Measurements from ENCODE around the gene ERRFI1. TPM values are rescaled to one million over a fixed set of nuclear protein-coding genes. Genes with fewer than 3 reads are reported as not detected.

Gene ERRFI1
- total RNA-seq, 1 donor from 2014 or later = 3.1 TPM

DNA sequence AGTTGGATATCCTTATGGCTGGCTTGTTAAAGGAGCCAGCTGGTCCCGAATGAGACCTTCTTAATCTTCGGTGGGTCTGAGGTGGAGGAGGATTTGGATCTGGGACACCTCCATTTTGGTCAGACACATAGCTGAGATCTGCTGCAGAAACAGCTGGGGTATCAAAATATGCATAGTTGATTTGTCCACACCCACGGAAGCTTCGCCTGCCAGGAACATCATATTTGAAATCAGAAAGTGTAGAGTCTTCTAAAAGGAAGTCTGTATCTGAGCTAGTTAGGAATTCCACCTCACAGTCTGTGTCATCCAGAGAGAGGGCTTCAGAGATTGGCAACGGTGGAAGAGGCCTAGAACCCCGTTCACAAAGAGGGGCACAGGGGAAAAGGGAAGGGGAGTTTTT lies 12.3 kb downstream of the ERRFI1 start:
- Mint-ChIP-seq H3K27me3 (ENCODE audit: low read depth) (peaks cover 8% of the 10 kb centered on the region), H3K9me3 (no peaks in the 10 kb centered on the region), H3K4me3 (ENCODE audit: low read depth) (no peak overlapping the region), H3K36me3 (ENCODE audit: low read depth) (no peaks in the 10 kb centered on the region), H3K27ac (no peak overlapping the region), H3K4me1 (ENCODE audit: low read depth) (peaks cover 3% of the 10 kb centered on the region)
- no peak for DNase-seq (ENCODE audit: low spot score)
- intact Hi-C loops (cut with micrococcal nuclease) = no loop called here

DNA sequence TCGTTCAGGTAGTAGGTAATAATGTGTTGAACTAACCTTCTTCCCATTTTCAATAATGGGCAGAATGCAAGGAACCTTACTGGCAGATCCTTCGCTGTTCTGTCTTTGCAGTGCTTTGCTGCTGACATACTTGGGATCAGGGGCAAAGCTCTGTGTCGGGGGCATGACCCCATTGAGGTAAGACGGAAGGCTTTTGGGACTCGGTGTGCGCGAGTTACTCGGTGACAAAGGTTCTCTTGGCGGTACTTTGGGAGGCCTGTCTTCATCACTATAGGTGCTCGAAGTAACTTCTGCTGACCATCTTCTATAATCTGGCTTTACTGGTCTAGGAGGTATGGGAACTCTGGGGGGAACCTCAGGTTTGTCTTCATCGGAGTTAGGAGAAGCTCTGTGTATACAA lies 12.7 kb downstream of the ERRFI1 start:
- intact Hi-C loops (cut with micrococcal nuclease) = no loop called here
- H3K36me3 Mint-ChIP-seq (ENCODE audit: low read depth) = no peaks in the 10 kb centered on the region

DNA sequence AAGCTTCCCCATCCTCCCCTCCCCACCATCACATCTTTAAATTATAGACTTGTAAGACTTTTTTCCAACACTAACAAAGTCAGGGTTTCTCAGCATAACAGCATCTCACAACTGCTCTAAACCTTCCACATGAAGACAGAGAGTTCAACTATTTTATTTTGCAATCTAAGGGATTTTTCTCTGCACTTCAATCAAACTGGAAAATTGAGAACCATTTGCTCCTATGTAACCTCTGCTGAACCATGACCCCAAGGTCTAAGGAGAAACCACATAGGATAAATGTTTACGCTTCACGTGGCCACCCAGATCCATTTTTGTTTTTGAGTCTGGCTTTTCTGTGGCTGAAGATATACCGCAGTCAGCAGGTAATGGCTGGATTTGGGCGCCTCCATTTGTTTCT lies 13.2 kb downstream of the ERRFI1 start:
- intact Hi-C loops (cut with micrococcal nuclease) = no loop called here

More for the DNA sequence above, 12.7 kb downstream of the ERRFI1 start:
- H3K27ac Mint-ChIP-seq = no peak overlapping the region
- H3K4me3 Mint-ChIP-seq (ENCODE audit: low read depth) = no peak overlapping the region
- DNase-seq (ENCODE audit: low spot score) = no peak
- H3K4me1 Mint-ChIP-seq (ENCODE audit: low read depth) = peaks cover 3% of the 10 kb centered on the region
- H3K27me3 Mint-ChIP-seq (ENCODE audit: low read depth) = peaks cover 7% of the 10 kb centered on the region
- H3K9me3 Mint-ChIP-seq = no peaks in the 10 kb centered on the region

DNA sequence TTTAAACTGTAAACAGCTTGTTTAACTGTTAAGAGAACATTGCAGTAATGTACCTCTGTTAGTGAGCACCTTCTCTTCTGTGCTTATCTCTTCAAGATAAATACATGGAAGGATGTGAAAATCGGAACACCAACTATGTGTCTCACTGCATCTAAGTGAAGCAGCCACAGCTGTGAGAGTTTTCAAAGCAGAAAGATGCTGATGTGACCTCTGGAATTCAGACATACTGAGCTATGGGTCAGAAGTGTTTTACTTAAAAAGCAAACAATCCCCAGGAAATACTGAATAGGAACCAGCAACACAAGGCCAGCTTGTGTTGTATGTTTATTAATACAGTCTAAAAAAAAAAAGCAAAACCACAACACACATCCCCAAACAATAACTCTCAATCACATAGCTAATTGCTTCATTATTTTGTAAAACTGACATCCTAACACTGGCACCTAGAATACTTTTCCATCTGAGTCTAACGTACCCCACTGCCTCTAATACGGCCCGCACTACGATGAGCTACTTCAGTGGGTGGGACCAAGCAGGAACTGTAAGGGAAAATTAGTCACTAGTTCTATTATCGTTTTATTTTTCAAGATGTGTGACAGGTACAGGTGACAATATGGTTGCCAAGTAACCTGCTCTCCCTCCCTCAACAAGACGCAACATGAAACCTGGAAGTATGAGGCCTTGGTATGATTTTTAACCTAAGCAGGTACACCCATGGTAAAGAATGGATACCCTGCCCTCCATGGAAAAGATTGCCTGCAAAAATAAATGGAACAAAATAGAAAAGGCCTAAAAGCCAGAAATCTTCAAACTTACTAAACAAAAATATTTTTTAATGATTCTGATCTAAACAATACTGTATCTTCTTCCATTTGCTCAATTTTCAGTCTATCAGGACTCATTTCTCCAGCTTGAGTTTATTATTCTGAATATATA lies 13.9 kb downstream of the ERRFI1 start:
- Mint-ChIP-seq H3K27me3 (ENCODE audit: low read depth) (peaks cover 5% of the 10 kb centered on the region), H3K4me3 (ENCODE audit: low read depth) (no peak overlapping the region), H3K9me3 (no peaks in the 10 kb centered on the region), H3K27ac (no peak overlapping the region), H3K36me3 (ENCODE audit: low read depth) (no peaks in the 10 kb centered on the region), H3K4me1 (ENCODE audit: low read depth) (peaks cover 1% of the 10 kb centered on the region)
- intact Hi-C loops (cut with micrococcal nuclease) = no loop called here
- DNase-seq (ENCODE audit: low spot score) = no peak

More for the DNA sequence above, 13.2 kb downstream of the ERRFI1 start:
- H3K36me3 Mint-ChIP-seq (ENCODE audit: low read depth) = no peaks in the 10 kb centered on the region
- H3K27me3 Mint-ChIP-seq (ENCODE audit: low read depth) = peaks cover 6% of the 10 kb centered on the region
- no peaks in the 10 kb centered on the region for H3K9me3 Mint-ChIP-seq
- H3K27ac Mint-ChIP-seq = no peak overlapping the region
- H3K4me3 Mint-ChIP-seq (ENCODE audit: low read depth) = no peak overlapping the region
- H3K4me1 Mint-ChIP-seq (ENCODE audit: low read depth) = peaks cover 2% of the 10 kb centered on the region
- DNase-seq (ENCODE audit: low spot score) = no peak

DNA sequence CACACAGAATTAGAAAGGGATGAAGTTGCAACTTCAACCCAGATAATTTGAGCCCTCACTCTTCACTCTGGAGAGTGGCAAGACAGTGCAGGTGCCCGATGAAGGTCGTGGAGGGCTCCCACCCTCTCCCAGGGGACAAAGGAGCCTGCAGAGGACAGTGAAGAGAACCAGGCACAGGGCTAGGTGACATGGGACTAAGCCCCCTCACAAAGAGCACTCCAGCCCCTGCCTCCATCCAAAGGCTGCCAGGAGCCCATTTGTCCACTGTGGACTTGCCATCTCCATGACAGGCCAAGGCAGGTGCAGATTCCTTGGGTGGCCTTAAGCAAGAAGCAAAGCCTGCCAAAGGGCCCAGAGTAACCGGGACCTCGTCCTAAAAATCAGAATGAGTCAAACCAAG lies 15.1 kb downstream of the ERRFI1 start:
- DNase-seq (ENCODE audit: low spot score) = no peak
- intact Hi-C loops (cut with micrococcal nuclease) = no loop called here
- H3K36me3 Mint-ChIP-seq (ENCODE audit: low read depth) = no peaks in the 10 kb centered on the region
- H3K27me3 Mint-ChIP-seq (ENCODE audit: low read depth) = no peaks in the 10 kb centered on the region
- no peak overlapping the region for H3K4me3 Mint-ChIP-seq (ENCODE audit: low read depth)
- no peaks in the 10 kb centered on the region for H3K9me3 Mint-ChIP-seq
- H3K4me1 Mint-ChIP-seq (ENCODE audit: low read depth) = peaks cover 1% of the 10 kb centered on the region
- no peak overlapping the region for H3K27ac Mint-ChIP-seq

DNA sequence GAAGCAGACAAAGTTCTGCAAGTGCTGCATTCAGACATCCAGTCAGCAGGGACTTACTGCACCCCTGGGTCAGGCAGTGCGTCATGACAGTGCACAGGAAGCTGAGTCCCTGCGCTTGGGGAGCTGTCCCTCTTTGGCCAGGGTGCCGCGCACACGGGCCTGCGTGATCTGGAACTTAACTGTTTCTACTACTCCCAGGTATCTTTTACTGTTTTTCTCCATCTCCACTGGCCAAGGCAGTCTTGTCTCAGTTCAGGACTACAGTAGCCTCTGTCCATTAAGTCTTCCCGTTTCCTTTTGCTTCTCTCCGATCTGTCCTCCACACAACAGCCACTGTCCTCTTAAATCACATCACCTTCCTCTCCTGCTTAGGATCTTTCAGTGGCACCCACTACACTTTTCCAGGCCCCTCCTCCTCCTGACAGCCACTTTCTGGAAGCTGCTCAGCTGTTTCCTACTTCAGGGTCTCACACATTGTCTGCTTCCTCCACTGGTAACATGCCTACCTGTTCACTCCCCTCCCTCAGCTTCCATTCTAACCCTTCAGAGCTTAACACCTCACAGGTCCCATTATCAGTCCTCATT lies 15.9 kb downstream of the ERRFI1 start:
- no peaks in the 10 kb centered on the region for H3K36me3 Mint-ChIP-seq (ENCODE audit: low read depth)
- no peaks in the 10 kb centered on the region for H3K27me3 Mint-ChIP-seq (ENCODE audit: low read depth)
- no peak overlapping the region for H3K27ac Mint-ChIP-seq
- H3K4me1 Mint-ChIP-seq (ENCODE audit: low read depth) = peaks cover 1% of the 10 kb centered on the region
- DNase-seq (ENCODE audit: low spot score) = no peak
- intact Hi-C loops (cut with micrococcal nuclease) = no loop called here
- no peak overlapping the region for H3K4me3 Mint-ChIP-seq (ENCODE audit: low read depth)
- H3K9me3 Mint-ChIP-seq = no peaks in the 10 kb centered on the region

DNA sequence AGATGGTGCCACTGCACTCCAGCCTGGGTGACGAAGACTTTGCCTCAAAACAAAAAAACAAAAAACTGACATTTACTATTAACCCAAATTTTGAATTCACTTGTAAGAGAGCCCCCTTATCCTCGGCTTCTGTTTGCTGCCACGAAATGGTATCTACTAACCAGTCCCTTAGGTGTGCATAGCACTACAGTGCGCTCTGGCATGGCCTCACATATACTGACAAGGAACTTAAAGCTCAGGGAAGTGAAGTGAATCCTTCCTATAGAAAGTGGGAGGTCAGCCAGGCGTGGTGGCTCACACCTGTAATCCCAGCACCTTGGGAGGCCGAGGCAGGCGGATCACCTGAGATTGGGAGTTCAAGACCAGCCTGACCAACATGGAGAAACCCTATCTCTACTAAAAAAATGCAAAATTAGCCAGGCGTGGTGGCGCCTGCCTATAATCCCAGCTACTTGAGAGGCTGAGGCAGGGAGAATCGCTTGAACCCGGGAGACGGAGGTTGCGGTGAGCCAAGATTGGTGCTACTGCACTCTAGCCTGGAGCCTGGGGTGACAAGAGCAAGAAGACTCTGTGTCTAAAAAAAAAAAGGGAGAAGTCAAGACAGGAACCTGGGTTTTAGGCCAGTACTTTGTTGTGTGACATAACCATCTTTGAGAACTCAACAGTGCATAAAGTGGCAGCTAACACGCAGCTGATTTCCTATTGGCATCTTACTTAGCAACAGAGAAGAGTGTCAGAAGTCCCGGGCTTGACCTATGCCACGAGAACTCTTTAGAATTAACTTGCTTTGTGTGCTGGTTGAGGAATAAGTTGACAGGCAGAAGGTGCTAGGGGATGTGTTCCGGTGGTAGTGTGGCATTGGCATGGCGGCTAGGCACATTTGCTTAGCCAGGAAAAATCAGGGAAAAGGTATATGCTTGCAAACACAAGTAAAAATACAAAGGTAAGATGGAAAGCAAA lies 16.8 kb downstream of the ERRFI1 start:
- H3K4me1 Mint-ChIP-seq (ENCODE audit: low read depth) = no peaks in the 10 kb centered on the region
- no peaks in the 10 kb centered on the region for H3K9me3 Mint-ChIP-seq
- no peaks in the 10 kb centered on the region for H3K36me3 Mint-ChIP-seq (ENCODE audit: low read depth)
- intact Hi-C loops (cut with micrococcal nuclease) = no loop called here
- H3K27ac Mint-ChIP-seq = no peak overlapping the region
- DNase-seq (ENCODE audit: low spot score) = no peak
- no peaks in the 10 kb centered on the region for H3K27me3 Mint-ChIP-seq (ENCODE audit: low read depth)
- no peak overlapping the region for H3K4me3 Mint-ChIP-seq (ENCODE audit: low read depth)

DNA sequence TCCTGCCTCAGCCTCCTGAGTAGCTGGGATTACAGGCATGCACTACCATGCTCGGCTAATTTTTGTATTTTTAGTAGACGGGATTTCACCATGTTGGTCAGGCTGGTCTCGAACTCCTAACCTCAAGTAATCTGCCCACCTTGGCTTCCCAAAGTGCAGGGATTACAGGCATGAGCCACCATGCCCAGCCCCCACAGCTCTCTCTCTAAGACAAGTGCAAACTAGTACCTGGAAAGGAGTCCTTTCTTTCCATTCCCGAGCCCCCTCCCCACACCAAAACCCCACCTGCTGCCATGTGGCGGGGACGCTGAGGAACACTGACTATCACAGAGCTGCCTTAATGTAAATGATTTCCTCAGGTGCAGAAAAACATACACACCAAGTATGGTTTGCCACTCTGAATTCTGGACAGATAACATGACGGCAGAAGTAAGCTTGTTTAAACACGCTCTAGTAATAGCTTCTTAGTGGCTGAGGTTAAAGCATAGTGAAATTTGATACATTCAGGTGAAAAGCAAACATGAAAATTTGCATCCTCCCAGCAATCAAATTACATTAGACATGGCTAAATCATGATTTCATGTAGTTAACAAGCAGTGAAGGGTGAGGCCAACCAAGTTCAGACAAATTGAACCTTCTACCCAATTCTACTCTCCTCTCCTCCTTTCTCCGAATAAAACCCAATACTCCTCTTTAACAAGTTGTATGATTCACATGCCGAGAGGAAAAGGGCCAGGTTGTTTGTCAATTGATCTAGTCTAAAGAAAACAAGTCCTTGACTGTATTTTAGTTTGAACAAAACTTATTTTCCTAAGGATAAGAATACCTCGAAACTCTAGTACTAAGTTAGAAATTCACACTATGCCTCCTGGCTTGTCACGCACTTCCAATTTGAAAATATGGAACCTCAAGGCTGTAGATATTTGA lies 19.8 kb downstream of the ERRFI1 start:
- no peaks in the 10 kb centered on the region for H3K9me3 Mint-ChIP-seq
- no peak overlapping the region for H3K27ac Mint-ChIP-seq
- no peak overlapping the region for H3K4me3 Mint-ChIP-seq (ENCODE audit: low read depth)
- peaks cover 5% of the 10 kb centered on the region for H3K36me3 Mint-ChIP-seq (ENCODE audit: low read depth)
- H3K27me3 Mint-ChIP-seq (ENCODE audit: low read depth) = no peaks in the 10 kb centered on the region
- H3K4me1 Mint-ChIP-seq (ENCODE audit: low read depth) = no peaks in the 10 kb centered on the region
- no peak for DNase-seq (ENCODE audit: low spot score)
- intact Hi-C loops (cut with micrococcal nuclease) = no loop called here

DNA sequence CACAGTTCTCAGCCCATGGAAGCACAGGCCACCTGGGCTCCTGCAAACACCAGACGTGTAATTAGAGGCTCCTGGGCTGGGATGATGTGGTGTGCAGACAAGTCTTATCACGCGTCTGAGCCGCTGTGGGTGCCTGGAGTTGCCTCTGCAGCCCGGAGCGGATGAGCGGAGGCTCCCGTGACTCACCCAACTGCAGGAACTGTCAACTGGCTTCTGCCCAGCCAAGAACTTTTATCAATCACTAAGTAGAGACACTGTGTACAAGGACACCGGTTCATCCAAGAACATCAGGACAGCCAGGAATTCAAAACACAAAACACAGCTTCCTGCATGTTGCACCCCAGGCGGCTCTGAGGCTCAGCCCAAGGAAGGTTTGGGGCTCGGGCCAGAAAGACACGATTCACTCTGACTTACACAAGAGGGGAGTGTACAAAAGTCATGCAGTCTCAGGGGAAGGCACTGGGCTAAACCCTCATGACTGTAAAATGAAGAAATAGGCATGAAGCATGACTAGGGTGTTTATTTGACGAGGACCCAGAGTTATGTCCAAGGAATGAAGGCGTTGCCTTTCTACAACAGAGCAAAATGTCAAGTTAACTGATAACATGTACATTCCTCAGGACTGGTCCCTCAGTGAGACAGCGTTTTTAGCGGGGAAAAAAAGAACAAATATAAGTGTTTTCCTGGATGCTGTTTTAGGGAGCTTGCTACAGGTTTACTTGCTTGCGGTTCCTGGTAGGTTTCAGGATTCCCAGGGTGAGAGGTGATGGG lies 21.1 kb downstream of the ERRFI1 start:
- no peaks in the 10 kb centered on the region for H3K9me3 Mint-ChIP-seq
- no peak for DNase-seq (ENCODE audit: low spot score)
- intact Hi-C loops (cut with micrococcal nuclease) = no loop called here
- H3K4me1 Mint-ChIP-seq (ENCODE audit: low read depth) = no peaks in the 10 kb centered on the region
- no peak overlapping the region for H3K4me3 Mint-ChIP-seq (ENCODE audit: low read depth)
- H3K27me3 Mint-ChIP-seq (ENCODE audit: low read depth) = no peaks in the 10 kb centered on the region
- peak overlapping the region; percentile 38 for H3K27ac Mint-ChIP-seq
- peaks cover 5% of the 10 kb centered on the region for H3K36me3 Mint-ChIP-seq (ENCODE audit: low read depth)

DNA sequence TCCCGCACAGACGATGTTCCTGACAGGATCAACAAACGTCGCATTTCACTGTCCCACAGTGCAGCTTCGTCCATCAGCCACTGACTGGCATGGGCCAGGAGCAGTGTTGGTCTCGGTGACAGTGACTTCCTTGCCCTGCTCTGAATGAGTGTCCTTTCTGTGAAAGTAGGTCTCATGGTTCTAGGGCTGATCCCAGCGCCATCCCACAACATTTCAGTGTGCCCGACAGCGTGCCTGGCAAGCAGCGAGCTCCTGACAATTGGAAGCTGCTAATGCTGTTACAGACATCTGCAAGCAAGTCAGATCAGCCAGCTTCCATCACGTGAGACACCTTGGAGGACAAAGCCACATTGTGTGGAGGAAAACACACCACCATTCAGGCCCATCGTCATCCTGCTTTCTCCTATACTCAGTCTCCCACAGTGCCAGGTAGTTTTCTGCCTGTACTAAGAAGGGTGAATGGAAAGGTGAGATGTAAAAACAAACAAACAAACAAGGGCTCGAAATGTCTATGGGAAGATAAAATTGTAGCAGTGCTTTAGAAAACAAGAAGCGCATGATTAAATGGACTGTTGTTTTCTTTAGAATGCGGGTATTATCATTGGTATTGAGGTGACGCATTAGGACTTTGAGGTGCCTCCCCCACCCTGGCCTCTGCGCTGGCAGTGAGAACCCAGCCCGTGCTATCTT lies 21.9 kb downstream of the ERRFI1 start:
- no peak overlapping the region for H3K4me3 Mint-ChIP-seq (ENCODE audit: low read depth)
- intact Hi-C loops (cut with micrococcal nuclease) = no loop called here
- no peaks in the 10 kb centered on the region for H3K27me3 Mint-ChIP-seq (ENCODE audit: low read depth)
- no peaks in the 10 kb centered on the region for H3K9me3 Mint-ChIP-seq
- H3K36me3 Mint-ChIP-seq (ENCODE audit: low read depth) = peaks cover 5% of the 10 kb centered on the region
- H3K4me1 Mint-ChIP-seq (ENCODE audit: low read depth) = no peaks in the 10 kb centered on the region
- DNase-seq (ENCODE audit: low spot score) = no peak
- no peak overlapping the region for H3K27ac Mint-ChIP-seq

DNA sequence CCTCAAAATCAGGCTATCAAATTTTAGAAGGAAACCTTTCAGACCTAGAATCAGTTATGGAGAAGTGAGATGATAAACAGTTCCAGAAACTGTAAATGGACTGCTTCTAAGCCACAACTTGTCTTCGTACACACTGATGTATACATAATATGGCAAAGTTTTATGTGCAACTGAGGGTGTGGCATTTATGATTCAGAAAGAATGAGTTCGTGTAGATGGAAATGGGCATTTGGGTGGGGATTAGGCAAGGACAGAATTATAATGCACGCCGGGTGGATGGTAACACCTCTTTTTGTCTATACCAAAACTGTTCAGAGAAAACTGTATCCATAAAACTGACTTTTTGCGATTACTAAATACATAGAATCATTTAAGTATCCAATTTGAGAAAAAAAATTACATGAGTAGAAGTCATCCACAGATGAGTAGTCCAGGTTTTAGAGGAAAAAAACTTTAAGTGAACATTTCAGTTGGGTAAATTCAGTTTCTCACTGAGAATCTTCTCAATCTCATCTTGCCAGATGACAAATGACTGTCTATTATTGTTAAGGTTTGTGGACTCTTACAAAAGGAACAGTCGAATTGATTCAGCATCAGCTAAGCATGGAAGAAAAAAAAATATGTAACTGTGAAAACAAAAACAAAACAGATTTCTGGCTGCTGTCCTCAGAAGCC lies 22.5 kb downstream of the ERRFI1 start:
- H3K4me3 Mint-ChIP-seq (ENCODE audit: low read depth) = no peak overlapping the region
- no peak for DNase-seq (ENCODE audit: low spot score)
- H3K27ac Mint-ChIP-seq = no peak overlapping the region
- no peaks in the 10 kb centered on the region for H3K4me1 Mint-ChIP-seq (ENCODE audit: low read depth)
- intact Hi-C loops (cut with micrococcal nuclease) = no loop called here
- no peaks in the 10 kb centered on the region for H3K27me3 Mint-ChIP-seq (ENCODE audit: low read depth)
- H3K36me3 Mint-ChIP-seq (ENCODE audit: low read depth) = peaks cover 5% of the 10 kb centered on the region
- no peaks in the 10 kb centered on the region for H3K9me3 Mint-ChIP-seq

All from activated T-helper 2 cell treated with anti-CD3 and anti-CD28 coated beads, Interferon-gamma antibody, Interleukin-2, Interleukin-4, amounts not matched to agents 10 μg/mL and 5 μg/mL and 100 μg/mL, durations not matched to agents 14 hours and 24 hours and 36 hours (primary cell).